ENCODE results near the gene MACROD2.

DNA sequence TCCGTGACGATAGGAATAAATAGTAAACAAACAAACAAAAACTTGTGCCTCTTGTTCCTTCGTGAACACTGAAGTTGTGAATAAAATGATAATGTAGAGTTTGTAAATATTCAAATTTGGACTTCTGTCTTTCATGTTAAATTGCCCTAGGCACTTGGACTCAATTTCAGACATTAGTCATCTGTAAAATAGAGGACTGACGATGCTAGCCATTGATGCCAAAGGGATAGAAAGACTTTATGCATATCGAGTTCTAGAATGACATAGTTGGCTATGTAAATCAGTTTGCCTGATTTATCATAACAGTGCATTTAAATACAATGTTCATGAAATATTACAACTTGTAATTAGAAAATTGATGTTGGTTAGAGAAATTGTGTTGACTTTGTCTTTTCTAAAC, 388.0 kb downstream of the MACROD2 start:
- TF ChIP-seq, protein P1, sequence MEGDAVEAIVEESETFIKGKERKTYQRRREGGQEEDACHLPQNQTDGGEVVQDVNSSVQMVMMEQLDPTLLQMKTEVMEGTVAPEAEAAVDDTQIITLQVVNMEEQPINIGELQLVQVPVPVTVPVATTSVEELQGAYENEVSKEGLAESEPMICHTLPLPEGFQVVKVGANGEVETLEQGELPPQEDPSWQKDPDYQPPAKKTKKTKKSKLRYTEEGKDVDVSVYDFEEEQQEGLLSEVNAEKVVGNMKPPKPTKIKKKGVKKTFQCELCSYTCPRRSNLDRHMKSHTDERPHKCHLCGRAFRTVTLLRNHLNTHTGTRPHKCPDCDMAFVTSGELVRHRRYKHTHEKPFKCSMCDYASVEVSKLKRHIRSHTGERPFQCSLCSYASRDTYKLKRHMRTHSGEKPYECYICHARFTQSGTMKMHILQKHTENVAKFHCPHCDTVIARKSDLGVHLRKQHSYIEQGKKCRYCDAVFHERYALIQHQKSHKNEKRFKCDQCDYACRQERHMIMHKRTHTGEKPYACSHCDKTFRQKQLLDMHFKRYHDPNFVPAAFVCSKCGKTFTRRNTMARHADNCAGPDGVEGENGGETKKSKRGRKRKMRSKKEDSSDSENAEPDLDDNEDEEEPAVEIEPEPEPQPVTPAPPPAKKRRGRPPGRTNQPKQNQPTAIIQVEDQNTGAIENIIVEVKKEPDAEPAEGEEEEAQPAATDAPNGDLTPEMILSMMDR (IDR thresholded peaks at IDR 0.05), result no peak
- TF ChIP-seq POLR2AphosphoS5 (IDR thresholded peaks at IDR 0.05), result no peak

Measured in suprapubic skin (tissue), 3 donors.